Neural cell (in vitro differentiated cells): Measurements from ENCODE around the gene DIDO1.

Experiments used
- CTCF ChIP-seq: fragments of 450-650 bp; IDR thresholded peaks from 2 replicates; pipeline ENCODE4 v1.5.1; 2014; ENCODE audit warnings: antibody characterized with exemption, mild to moderate bottlenecking, moderate library complexity; ENCODE audit not compliant: poor library complexity, severe bottlenecking
- POLR2AphosphoS5 ChIP-seq: IDR thresholded peaks from 2 replicates; pipeline ENCODE4 v1.6.1; 2012
- TF ChIP-seq, protein P1 (sequence below): IDR thresholded peaks from 2 replicates; pipeline ENCODE4 v1.6.1; 2012; ENCODE audit warnings: borderline replicate concordance

- TF ChIP-seq, protein P1, sequence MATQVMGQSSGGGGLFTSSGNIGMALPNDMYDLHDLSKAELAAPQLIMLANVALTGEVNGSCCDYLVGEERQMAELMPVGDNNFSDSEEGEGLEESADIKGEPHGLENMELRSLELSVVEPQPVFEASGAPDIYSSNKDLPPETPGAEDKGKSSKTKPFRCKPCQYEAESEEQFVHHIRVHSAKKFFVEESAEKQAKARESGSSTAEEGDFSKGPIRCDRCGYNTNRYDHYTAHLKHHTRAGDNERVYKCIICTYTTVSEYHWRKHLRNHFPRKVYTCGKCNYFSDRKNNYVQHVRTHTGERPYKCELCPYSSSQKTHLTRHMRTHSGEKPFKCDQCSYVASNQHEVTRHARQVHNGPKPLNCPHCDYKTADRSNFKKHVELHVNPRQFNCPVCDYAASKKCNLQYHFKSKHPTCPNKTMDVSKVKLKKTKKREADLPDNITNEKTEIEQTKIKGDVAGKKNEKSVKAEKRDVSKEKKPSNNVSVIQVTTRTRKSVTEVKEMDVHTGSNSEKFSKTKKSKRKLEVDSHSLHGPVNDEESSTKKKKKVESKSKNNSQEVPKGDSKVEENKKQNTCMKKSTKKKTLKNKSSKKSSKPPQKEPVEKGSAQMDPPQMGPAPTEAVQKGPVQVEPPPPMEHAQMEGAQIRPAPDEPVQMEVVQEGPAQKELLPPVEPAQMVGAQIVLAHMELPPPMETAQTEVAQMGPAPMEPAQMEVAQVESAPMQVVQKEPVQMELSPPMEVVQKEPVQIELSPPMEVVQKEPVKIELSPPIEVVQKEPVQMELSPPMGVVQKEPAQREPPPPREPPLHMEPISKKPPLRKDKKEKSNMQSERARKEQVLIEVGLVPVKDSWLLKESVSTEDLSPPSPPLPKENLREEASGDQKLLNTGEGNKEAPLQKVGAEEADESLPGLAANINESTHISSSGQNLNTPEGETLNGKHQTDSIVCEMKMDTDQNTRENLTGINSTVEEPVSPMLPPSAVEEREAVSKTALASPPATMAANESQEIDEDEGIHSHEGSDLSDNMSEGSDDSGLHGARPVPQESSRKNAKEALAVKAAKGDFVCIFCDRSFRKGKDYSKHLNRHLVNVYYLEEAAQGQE, result no peak
- TF ChIP-seq CTCF (no peak), POLR2AphosphoS5 (no peak)
Observed at GRCh38 chr20:62970307-62971210, 44.3 kb upstream of the DIDO1 start.
